HTERT RPE-1 (cell line): Measurements from ENCODE around the gene DPP3.

Experiments used
- in situ Hi-C: fragments of 300-500 bp; cut with MboI; formaldehyde crosslinking; loops from 4 replicates; pipeline ENCODE4 v1.14.3; 2020; ENCODE audit warnings: low sequenced_read_pairs

Gene DPP3

GRCh38 chr11:66464916-66465315, 15.3 kb upstream of the DPP3 start:
- in situ Hi-C loops, result no loop called here

DNA sequence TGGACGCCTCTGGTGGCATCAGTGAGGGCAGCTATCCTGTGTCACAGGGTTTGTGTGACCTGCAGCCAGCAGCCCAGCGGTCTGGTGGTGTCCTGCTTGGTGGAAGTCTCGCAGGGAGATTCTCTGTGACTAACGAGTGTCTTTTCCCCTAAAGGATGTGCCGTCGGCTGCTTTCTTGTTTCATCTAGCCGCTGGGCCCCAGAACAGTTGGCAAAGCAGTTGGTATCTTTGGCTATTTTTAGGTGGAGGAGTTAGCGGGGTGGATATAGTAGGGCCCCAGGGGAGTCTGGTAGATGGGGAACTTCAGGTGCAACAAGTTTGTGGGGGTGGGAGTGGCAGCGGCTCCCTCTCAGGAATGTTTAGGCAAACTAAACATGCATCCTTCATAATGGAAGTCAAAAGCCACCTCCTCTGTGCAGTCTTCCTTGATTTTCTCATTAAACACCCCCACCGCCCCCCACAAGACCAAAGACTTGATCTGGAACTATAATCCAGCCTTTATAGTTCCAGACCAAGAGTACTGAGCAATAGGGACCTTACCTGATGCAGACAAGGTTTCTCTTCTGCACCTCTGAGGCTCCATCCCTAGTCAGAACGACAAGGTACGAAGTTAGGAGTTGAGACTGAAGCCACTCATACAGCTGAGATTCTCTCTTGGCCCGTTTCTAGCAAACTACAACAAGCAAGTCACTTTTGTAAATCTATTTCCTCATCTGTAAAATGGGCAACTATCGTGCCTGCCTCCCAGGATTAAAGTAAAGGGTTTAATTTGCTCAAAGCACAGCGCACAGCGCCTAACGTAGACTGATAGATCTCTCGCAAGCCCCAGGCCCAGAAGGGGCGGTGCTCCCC, 14.6 kb upstream of the DPP3 start:
- in situ Hi-C loops, result no loop called here

DNA sequence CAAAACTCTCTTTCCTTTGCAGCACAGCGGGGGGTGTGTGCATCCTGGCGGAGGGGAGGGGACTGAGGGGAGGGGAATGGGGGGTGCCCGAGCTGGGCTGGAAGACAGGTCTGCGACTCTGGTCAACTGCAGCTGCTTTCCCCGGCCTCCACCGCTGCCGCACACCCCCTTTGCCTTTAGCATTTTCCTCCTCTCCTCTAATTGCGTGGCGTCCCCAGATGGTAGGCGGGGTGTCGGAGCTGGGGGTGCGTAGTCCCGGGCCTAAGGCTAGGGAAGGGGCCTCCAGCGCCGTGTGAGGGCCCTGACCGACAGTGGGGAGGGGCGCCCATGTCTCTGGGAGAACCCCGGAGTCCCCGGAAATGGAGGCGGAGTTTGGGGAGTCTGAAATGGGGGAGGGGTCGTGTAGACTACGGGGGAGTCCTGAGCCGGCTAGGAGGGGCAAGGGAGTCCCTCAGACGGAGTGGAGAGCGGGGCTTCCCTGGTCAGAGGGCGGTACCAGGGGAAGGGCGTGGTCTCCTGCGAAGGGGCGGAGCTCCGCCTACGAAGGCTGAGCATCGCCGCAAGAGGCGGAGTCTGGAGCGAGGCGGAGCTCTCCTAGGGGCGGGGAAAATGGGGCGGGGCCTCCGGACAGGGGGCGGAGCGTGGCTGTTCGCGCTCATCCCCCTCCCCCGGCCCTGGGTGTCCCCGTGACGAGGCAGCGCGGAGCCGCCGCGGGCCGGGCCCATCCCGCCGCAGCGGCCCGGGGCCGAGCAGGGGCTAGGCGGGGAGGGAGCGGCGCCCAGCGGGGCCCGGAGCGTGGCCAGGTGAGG, 13.8 kb upstream of the DPP3 start, which contains the start of gene PELI3:
PELI3 (plus strand) TSS at position 681 of the 809 bp plus-strand sequence. CDS start 1,224 bp downstream, outside the sequence.
- in situ Hi-C loops, result no loop called here

GRCh38 chr11:66467034-66467659, 13.1 kb upstream of the DPP3 start:
- in situ Hi-C loops, result no loop called here

DNA sequence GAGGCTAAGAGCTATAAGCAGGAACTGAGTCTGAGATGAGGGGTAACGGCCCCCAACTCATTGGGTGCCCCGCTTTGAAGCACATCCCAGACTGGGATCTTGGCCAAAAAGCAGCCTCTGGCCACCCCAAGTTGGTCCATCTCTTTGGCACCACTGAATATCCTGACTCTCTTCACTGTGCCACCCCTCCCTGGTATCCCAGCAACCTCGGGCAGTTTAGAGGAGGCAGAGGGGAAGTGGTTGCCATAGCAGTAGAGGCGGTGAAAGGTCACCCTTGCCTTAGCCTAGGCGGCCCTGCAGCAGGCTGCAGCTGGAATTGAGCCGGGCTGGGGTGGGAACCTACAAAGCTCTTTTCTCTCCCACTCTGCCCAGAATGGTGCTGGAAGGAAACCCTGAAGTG, 12.5 kb upstream of the DPP3 start:
- in situ Hi-C loops, result no loop called here

DNA sequence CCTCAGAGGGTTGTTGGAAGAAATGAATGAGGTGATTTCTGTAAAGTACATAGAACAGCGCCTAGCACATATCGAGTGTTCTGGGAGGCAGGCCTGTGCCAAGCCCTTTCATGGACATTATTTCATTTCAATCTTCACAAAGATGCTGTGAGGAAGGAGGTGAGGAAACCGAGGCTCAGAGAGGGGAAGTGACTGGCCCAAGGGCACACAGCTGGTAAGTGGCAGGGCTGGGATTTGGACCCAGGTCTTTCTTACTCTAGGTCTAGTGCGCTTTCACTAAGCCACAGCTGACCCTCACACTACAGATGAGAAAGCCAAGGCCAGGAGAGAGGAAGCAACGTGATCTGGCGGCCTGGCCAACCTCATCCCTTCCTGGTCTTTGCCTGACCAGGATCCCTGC, 11.5 kb upstream of the DPP3 start:
- in situ Hi-C loops, result no loop called here

- in situ Hi-C loops, result no loop called here
These were observed 10.8 kb upstream of the DPP3 start for GRCh38 chr11:66469441-66469840.

DNA sequence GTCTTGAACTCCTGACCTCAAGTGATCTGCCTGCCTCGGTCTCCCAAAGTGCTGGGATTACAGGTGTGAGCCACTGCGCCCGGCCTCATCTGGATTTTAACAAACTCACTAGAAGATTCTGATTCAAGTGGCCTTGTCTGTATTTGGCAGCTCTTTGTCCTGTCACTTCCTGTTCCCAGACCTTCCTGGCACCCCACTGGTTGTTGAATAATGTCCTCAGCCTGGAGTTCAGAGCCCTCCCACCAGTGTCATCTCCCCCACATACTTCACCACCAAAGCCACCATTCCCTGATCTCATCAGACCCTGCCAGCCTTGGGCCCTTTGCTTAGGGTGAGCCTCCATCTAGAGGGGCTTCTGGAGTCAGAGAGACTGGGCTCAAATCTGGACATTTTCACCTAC, 10.2 kb upstream of the DPP3 start:
- in situ Hi-C loops, result no loop called here

DNA sequence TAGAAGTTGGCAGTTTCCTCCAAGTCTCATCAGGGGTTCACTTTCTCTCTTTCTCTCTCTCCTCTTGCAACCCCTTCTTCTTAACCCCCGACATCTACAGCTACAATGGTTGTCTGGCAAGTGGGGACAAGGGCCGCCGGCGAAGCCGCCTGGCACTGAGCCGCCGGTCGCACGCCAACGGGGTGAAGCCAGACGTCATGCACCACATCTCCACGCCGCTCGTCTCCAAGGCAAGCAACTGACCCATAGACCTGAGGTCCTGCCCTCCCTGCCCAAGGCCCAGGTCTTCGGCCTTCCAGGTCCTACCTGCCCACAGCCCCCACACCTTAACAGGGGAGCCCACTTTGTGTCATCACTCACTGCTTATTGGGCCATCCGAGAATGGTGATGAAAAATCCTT, 9.1 kb upstream of the DPP3 start:
- in situ Hi-C loops, result no loop called here

- in situ Hi-C loops, result no loop called here
These were observed 8.2 kb upstream of the DPP3 start for GRCh38 chr11:66472054-66472453.

DNA sequence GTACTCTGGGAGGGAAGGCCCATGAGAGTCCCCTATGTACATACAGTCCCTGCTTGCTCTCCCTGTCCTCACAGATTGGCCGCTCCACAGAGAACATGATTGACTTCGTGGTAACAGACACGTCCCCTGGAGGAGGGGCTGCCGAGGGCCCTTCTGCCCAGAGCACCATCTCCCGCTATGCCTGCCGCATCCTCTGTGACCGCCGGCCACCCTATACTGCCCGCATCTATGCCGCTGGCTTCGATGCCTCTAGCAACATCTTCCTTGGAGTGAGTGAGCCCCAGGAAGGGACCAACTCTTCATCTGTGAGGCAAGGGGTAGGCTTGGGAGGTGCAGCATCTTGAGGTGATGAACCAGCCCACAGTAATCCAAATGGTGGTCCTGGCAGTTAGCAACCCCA, 7.1 kb upstream of the DPP3 start:
- in situ Hi-C loops, result no loop called here

DNA sequence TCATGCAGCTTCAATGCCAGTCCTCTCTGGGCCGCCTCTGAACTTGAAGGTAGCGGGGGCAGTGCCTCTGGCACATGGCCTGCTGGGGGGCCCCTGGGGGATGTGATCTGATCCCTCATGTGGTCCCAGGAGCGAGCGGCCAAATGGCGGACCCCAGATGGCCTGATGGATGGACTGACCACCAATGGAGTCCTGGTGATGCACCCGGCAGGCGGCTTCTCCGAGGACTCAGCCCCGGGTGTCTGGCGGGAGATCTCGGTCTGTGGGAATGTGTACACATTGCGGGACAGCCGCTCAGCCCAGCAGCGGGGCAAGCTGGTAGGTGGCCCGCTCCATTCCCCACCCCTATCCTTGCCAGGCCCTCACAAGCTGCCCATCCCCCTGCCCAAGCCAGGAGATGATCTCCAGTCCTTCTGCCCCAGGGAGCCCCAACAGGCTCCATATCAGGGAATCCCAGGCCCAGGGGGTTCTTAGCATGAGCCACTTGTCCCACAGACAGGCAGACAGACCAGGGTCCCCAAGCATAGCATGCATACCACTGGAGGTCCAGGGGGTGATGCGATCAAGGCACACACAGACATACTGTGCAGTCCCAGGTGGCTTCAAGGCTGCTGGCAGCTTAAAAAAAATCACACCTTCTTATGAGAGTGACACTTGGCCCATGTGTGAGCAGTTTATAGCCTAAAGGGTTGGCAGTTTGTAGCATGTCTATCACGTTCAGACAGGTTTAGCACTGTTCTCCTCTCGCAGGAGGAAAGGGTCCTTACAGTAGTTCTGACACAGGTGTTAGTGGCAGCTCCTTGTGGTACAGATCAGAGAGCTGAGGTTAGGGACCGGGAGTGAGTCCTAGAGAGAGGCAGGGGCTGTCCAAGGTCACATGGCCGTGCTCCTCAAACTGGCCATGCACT, 6.4 kb upstream of the DPP3 start:
- in situ Hi-C loops, result no loop called here

GRCh38 chr11:66475349-66476172, 4.7 kb upstream of the DPP3 start:
- in situ Hi-C loops, result no loop called here

GRCh38 chr11:66476173-66476840, 3.9 kb upstream of the DPP3 start:
- in situ Hi-C loops, result no loop called here

- in situ Hi-C loops, result no loop called here
These were observed 3.4 kb upstream of the DPP3 start for GRCh38 chr11:66476841-66477251.

DNA sequence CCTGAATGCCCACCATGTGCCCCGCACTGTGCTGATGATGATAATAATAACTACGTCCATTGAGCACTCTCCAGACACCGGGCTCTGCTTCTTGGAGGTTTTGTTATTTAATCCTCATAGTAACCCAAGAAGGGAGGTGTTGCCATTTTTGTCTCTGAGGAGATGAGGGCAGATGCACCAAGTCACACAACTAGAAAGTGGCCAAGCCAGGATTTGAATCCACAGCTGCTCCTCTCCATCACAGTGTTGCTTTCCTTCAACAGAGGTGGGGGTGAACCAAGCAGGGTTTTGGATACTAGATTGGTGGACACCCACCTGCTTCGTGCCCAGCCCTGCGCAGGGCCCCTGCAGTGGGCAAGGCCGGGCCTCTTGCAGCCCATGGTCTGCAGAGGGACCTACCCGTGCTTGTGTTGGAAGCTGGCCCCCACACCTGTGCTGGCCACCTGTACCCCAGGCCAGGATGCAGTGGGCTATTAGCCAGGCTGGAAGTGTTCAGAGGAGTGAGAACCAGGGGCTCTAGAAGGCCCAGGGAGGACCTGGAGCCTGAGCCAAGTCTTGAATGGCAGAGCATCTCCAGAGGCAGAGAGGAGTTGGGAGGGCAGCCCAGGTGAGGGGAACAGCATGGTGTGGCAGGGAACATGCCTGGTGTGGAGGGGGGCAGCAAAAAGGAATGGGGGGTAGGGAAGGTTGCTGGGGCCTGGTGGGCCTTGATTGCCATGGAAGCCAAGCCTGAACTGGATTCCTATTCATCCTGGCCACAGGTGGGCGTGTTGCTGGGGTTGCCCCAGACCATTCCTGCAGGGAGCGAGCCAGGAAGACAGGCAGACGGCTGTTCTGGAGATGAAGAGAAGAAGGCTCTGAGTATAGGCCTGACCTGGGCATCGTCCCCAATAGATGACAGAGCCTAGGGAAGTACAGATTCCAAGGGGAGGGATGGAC, 2.7 kb upstream of the DPP3 start:
- in situ Hi-C loops, result no loop called here

GRCh38 chr11:66478729-66479393, 1.4 kb upstream of the DPP3 start:
- in situ Hi-C loops, result no loop called here
